HepG2 (cell line): Measurements from ENCODE around the gene DOCK4. TPM values are rescaled to one million over a fixed set of nuclear protein-coding genes. Genes with fewer than 3 reads are reported as not detected.

Experiments
- CEBPB ChIP-seq: IDR thresholded peaks from 2 replicates; pipeline ENCODE4 v1.6.1; 2011; ENCODE audit warnings: low read depth, low read length, improper control_type of control experiment, borderline replicate concordance
- GATA4 ChIP-seq: sonication (generic); IDR thresholded peaks from 2 replicates; pipeline ENCODE4 v1.6.1; 2016; ENCODE audit warnings: antibody characterized with exemption, low read depth, borderline replicate concordance
- HDAC6 ChIP-seq: fragments of 200-600 bp; sonication (generic); IDR thresholded peaks from 2 replicates; pipeline ENCODE4 v1.7.0; 2017; ENCODE audit warnings: mild to moderate bottlenecking, antibody characterized with exemption, low read length, low read depth
- JUND ChIP-seq: sonication (generic); formaldehyde crosslinking; IDR thresholded peaks from 2 replicates; pipeline ENCODE4 v1.8.0; 2022; ENCODE audit warnings: mild to moderate bottlenecking, missing genetic modification reagents
- LCORL ChIP-seq, 2 experiments: fragments of 450-650 bp in 1 of 2; sonication (generic) in 1 of 2; formaldehyde crosslinking in 1 of 2; IDR thresholded peaks; 2 replicates each; pipeline versions ENCODE4 v1.5.0 to v1.6.1; 2017 to 2020; ENCODE audit warnings: antibody characterized with exemption in 1 of 2, missing genetic modification reagents in 1 of 2
- MEIS1 ChIP-seq: sonication (generic); formaldehyde crosslinking; IDR thresholded peaks from 2 replicates; pipeline ENCODE4 v1.9.0; 2021; ENCODE audit warnings: mild to moderate bottlenecking, missing genetic modification reagents, moderate library complexity, borderline replicate concordance
- PHB2 ChIP-seq: fragments of 450-650 bp; IDR thresholded peaks from 2 replicates; pipeline ENCODE4 v1.6.1; 2018; ENCODE audit not compliant: partially characterized antibody
- RAD21 ChIP-seq: fragments of 450-650 bp; formaldehyde crosslinking; IDR thresholded peaks from 2 replicates; pipeline ENCODE4 v1.5.0; 2020; ENCODE audit warnings: mild to moderate bottlenecking
- RARG ChIP-seq: sonication (generic); formaldehyde crosslinking; IDR thresholded peaks from 2 replicates; pipeline ENCODE4 v1.4.0; 2020; ENCODE audit warnings: low read depth, mild to moderate bottlenecking, missing genetic modification reagents
- SP5 ChIP-seq: IDR thresholded peaks from 2 replicates; pipeline ENCODE4 v1.6.1; 2016; ENCODE audit warnings: low read depth, borderline replicate concordance
- TBL1XR1 ChIP-seq: fragments of 150-350 bp; IDR thresholded peaks from 2 replicates; pipeline ENCODE4 v1.6.1; 2014; ENCODE audit warnings: borderline replicate concordance, low read length; ENCODE audit not compliant: partially characterized antibody
- TERF1 ChIP-seq: sonication (generic); formaldehyde crosslinking; IDR thresholded peaks from 2 replicates; pipeline ENCODE4 v1.8.0; 2022; ENCODE audit warnings: mild to moderate bottlenecking, missing genetic modification reagents, moderate library complexity
- TP53 ChIP-seq: sonication (generic); formaldehyde crosslinking; conservative IDR thresholded peaks from 2 replicates; pipeline ENCODE4 v1.4.0; 2020; ENCODE audit warnings: missing genetic modification reagents
- YEATS2 ChIP-seq: sonication (generic); formaldehyde crosslinking; IDR thresholded peaks from 2 replicates; pipeline ENCODE4 v1.4.0; 2020; ENCODE audit warnings: missing genetic modification reagents, borderline replicate concordance
- ZBTB2 ChIP-seq: sonication (generic); formaldehyde crosslinking; IDR thresholded peaks from 2 replicates; pipeline ENCODE4 v1.8.0; 2022; ENCODE audit warnings: low read depth, missing genetic modification reagents
- ZFP90 ChIP-seq: sonication (generic); formaldehyde crosslinking; IDR thresholded peaks from 2 replicates; pipeline ENCODE4 v1.8.0; 2022; ENCODE audit warnings: missing genetic modification reagents, mild to moderate bottlenecking, inconsistent platforms, borderline replicate concordance
- ZNF136 ChIP-seq: sonication (generic); formaldehyde crosslinking; IDR thresholded peaks from 2 replicates; pipeline ENCODE4 v1.8.1; 2022; ENCODE audit warnings: low read depth, mild to moderate bottlenecking, moderate library complexity, missing genetic modification reagents
- ZNF251 ChIP-seq: sonication (generic); formaldehyde crosslinking; IDR thresholded peaks from 2 replicates; pipeline ENCODE4 v1.9.0; 2021; ENCODE audit warnings: mild to moderate bottlenecking, missing genetic modification reagents
- ZNF572 ChIP-seq: sonication (generic); formaldehyde crosslinking; IDR thresholded peaks from 2 replicates; pipeline ENCODE4 v1.5.1; 2020; ENCODE audit warnings: mild to moderate bottlenecking, missing genetic modification reagents
- ZNF609 ChIP-seq: sonication (generic); formaldehyde crosslinking; IDR thresholded peaks from 2 replicates; pipeline ENCODE4 v1.4.0; 2020; ENCODE audit warnings: mild to moderate bottlenecking, missing genetic modification reagents, borderline replicate concordance
- ZNF776 ChIP-seq: sonication (generic); formaldehyde crosslinking; IDR thresholded peaks from 2 replicates; pipeline ENCODE4 v1.4.0; 2020; ENCODE audit warnings: mild to moderate bottlenecking, missing genetic modification reagents
- polyA plus RNA-seq, 8 experiments: library from polyadenylated mRNA; depleted of rRNA in 3 of 8; stranded (reverse) in 7 of 8; unstranded in 1 of 8; fragments of >200 nt; fragmentation: Illumina TruSeq in 4 of 8; extraction: Trizol in 4 of 8; gene quantifications; 2 replicates each; pipeline versions ENCODE4 v1.2.1 to v1.2.3, GENCODE V29; 2011 to 2016; ENCODE audit warnings: low read depth in 4 of 8, missing spikeins in 1 of 8, mixed read lengths in 1 of 8; ENCODE audit not compliant: insufficient read depth in 1 of 8
- total RNA-seq, 5 experiments: library from RNA; depleted of rRNA; stranded (reverse); fragments of >200 nt; fragmentation: Illumina TruSeq; extraction: Trizol; gene quantifications; 2 replicates each; pipeline ENCODE4 v1.2.3, GENCODE V29; 2016; ENCODE audit warnings: low read depth in 1 of 5

DOCK4 gene
- total and polyA plus RNA-seq, 2 of the 13 experiments (the other 11 are each of a cell fraction or from before 2014, with no cell fraction given): 13.5 to 17.4 TPM

- TF ChIP-seq ZNF609: 0 out of 2 replicates have a peak, but pooled peaks have one; percentile 4
- TF ChIP-seq MEIS1 (CRISPR knock-in tag): peak; percentile 27; the same call in 1 of the 2 replicates
- TF ChIP-seq ZFP90 (CRISPR knock-in tag): no peak
- TF ChIP-seq ZBTB2: no peak
- no peak for TF ChIP-seq ZNF136 (CRISPR knock-in tag)
- TF ChIP-seq RARG (CRISPR knock-in tag): no peak
- no peak for TF ChIP-seq CEBPB
- TF ChIP-seq PHB2: no peak
- TF ChIP-seq ZNF572 (CRISPR knock-in tag): 0 out of 2 replicates have a peak, but pooled peaks have one; percentile 17
- no peak for TF ChIP-seq JUND (CRISPR knock-in tag)
- peak; percentile 32; the same call in 1 of the 2 replicates for TF ChIP-seq YEATS2 (CRISPR knock-in tag)
- no peak for TF ChIP-seq TBL1XR1
- no peak for TF ChIP-seq ZNF251 (CRISPR knock-in tag)
- 0 out of 2 replicates have a peak, but pooled peaks have one; percentile 46 for TF ChIP-seq TP53
- TF ChIP-seq HDAC6: no peak
- peak; percentile 52 for TF ChIP-seq RAD21
- TF ChIP-seq TERF1 (CRISPR knock-in tag): no peak
- peak; percentile 82 for TF ChIP-seq SP5 (CRISPR knock-in tag)
- peak; percentile 63; the same call in 1 of the 2 replicates for TF ChIP-seq ZNF776 (CRISPR knock-in tag)
- TF ChIP-seq GATA4: no peak
- TF ChIP-seq LCORL (IDR thresholded peaks at IDR 0.05): no peak
- TF ChIP-seq LCORL (CRISPR knock-in tag; IDR thresholded peaks at IDR 0.05): no peak
Measured at GRCh38 chr7:112206238-112206990, at the start of gene DOCK4, which contains the start of gene ZNF277 (continued).
